OCI-LY1 (cell line): ENCODE data around the gene EFHC2.

ENCODE experiments used
- H2AFZ ChIP-seq: fragments of 200-600 bp; sonication (generic), shearing (Covaris generic); 2 replicates; pipeline ENCODE4 v1.6.0; 2014; ENCODE audit warnings: antibody characterized with exemption, mild to moderate bottlenecking, low read length
- H3F3A ChIP-seq: fragments of 200-600 bp; sonication (generic), shearing (Covaris generic); 2 replicates; pipeline ENCODE4 v1.6.0; 2014; ENCODE audit warnings: mild to moderate bottlenecking, antibody characterized with exemption, low read length, moderate library complexity; ENCODE audit not compliant: insufficient read depth
- H3K27ac ChIP-seq: fragments of 200-600 bp; sonication (generic); 2 replicates; pipeline ENCODE4 v1.5.1; 2014; ENCODE audit warnings: low read length, mixed run types, mild to moderate bottlenecking, low read depth; ENCODE audit not compliant: poor library complexity, severe bottlenecking
- H3K27me3 ChIP-seq: fragments of 200-600 bp; sonication (generic); 2 replicates; pipeline ENCODE4 v1.6.0; 2014; ENCODE audit warnings: antibody characterized with exemption, mild to moderate bottlenecking, low read length, moderate library complexity; ENCODE audit not compliant: insufficient read depth
- H3K36me3 ChIP-seq: fragments of 200-600 bp; sonication (generic); 2 replicates; pipeline ENCODE4 v1.6.1; 2014; ENCODE audit warnings: mild to moderate bottlenecking, antibody characterized with exemption, low read length, moderate library complexity, mixed read lengths; ENCODE audit not compliant: insufficient read depth
- H3K4me1 ChIP-seq: fragments of 200-600 bp; sonication (generic); 2 replicates; pipeline ENCODE4 v1.5.1; 2014; ENCODE audit warnings: mild to moderate bottlenecking, low read length, moderate library complexity; ENCODE audit not compliant: insufficient read depth, severe bottlenecking
- H3K4me2 ChIP-seq: fragments of 200-600 bp; sonication (generic), shearing (Covaris generic); 2 replicates; pipeline ENCODE4 v1.6.1; 2014; ENCODE audit warnings: low read length
- H3K4me3 ChIP-seq: fragments of 200-600 bp; sonication (generic); 2 replicates; pipeline ENCODE4 v1.5.1; 2014; ENCODE audit warnings: low read length, low read depth, mild to moderate bottlenecking, mixed read lengths; ENCODE audit not compliant: poor library complexity, severe bottlenecking
- H3K79me2 ChIP-seq: fragments of 200-600 bp; shearing (Covaris generic); 2 replicates; pipeline ENCODE4 v1.6.1; 2016; ENCODE audit warnings: mixed run types, low read length, mixed read lengths; ENCODE audit not compliant: insufficient read depth
- H3K9ac ChIP-seq: fragments of 200-600 bp; sonication (generic), shearing (Covaris generic); 2 replicates; pipeline ENCODE4 v1.6.1; 2014; ENCODE audit warnings: mild to moderate bottlenecking, low read length, mixed read lengths
- H3K9me2 ChIP-seq: fragments of 200-600 bp; sonication (generic), shearing (Covaris generic); 2 replicates; pipeline ENCODE4 v1.6.1; 2014; ENCODE audit warnings: low read depth, mild to moderate bottlenecking, low read length, mixed read lengths
- H3K9me3 ChIP-seq: fragments of 200-600 bp; shearing (Covaris generic); 2 replicates; pipeline ENCODE4 v1.6.1; 2014; ENCODE audit warnings: low read length, mixed read lengths
- H4K20me1 ChIP-seq: fragments of 200-600 bp; sonication (generic), shearing (Covaris generic); 2 replicates; pipeline ENCODE4 v1.6.0; 2016; ENCODE audit warnings: mild to moderate bottlenecking, low read length; ENCODE audit not compliant: insufficient read depth
- EZH2 ChIP-seq: fragments of 200-600 bp; sonication (generic), shearing (Covaris generic); IDR thresholded peaks from 2 replicates; pipeline ENCODE4 v1.8.0; 2017; ENCODE audit warnings: borderline replicate concordance, mixed run types, mild to moderate bottlenecking, antibody characterized with exemption, low read length, moderate library complexity, mixed read lengths
- TF ChIP-seq, protein P1 (sequence below): fragments of 200-600 bp; sonication (generic), shearing (Covaris generic); IDR thresholded peaks from 2 replicates; pipeline ENCODE4 v1.5.1; 2017; ENCODE audit warnings: mild to moderate bottlenecking, antibody characterized with exemption, low read length, moderate library complexity, mixed read lengths

Gene EFHC2

GRCh38 chrX:44332437-44332836 lies 11.0 kb downstream of the EFHC2 start:
- Histone ChIP-seq H3K27me3 (no peaks in the 10 kb centered on the region), H2AFZ (no peak overlapping the region), H3K9me2 (no peaks in the 10 kb centered on the region), H3F3A (no peaks in the 10 kb centered on the region), H3K79me2 (no peaks in the 10 kb centered on the region), H4K20me1 (no peaks in the 10 kb centered on the region), H3K36me3 (no peaks in the 10 kb centered on the region), H3K9ac (no peak overlapping the region), H3K27ac (no peak overlapping the region), H3K4me3 (no peak overlapping the region), H3K4me2 (no peak overlapping the region), H3K9me3 (no peaks in the 10 kb centered on the region), H3K4me1 (no peaks in the 10 kb centered on the region)
- no peak for TF ChIP-seq EZH2
- TF ChIP-seq, protein P1, sequence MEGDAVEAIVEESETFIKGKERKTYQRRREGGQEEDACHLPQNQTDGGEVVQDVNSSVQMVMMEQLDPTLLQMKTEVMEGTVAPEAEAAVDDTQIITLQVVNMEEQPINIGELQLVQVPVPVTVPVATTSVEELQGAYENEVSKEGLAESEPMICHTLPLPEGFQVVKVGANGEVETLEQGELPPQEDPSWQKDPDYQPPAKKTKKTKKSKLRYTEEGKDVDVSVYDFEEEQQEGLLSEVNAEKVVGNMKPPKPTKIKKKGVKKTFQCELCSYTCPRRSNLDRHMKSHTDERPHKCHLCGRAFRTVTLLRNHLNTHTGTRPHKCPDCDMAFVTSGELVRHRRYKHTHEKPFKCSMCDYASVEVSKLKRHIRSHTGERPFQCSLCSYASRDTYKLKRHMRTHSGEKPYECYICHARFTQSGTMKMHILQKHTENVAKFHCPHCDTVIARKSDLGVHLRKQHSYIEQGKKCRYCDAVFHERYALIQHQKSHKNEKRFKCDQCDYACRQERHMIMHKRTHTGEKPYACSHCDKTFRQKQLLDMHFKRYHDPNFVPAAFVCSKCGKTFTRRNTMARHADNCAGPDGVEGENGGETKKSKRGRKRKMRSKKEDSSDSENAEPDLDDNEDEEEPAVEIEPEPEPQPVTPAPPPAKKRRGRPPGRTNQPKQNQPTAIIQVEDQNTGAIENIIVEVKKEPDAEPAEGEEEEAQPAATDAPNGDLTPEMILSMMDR: no peak

DNA sequence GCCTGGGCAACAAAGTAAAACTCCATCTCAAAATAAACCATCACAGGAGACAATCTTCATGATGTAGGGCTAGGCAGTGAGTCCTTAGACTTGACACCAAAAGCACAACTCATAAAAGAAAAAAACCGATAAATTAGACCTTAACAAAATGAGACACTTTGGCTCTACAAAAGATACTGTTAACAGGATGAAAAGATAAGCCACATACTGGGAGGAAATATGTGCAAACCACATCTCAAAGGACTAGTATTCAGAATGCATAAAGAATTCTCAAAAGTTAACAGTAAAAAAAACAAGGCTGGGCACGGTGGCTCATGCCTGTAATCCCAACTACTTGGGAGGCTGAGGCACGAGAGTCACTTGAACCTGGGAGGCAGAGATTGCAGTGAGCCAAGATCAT lies 13.2 kb downstream of the EFHC2 start:
- no peaks in the 10 kb centered on the region for H3K4me1 ChIP-seq
- no peak overlapping the region for H3K4me2 ChIP-seq
- H3K9ac ChIP-seq: no peak overlapping the region
- H4K20me1 ChIP-seq: no peaks in the 10 kb centered on the region
- no peaks in the 10 kb centered on the region for H3K36me3 ChIP-seq
- H3F3A ChIP-seq: no peaks in the 10 kb centered on the region
- no peaks in the 10 kb centered on the region for H3K9me2 ChIP-seq
- TF ChIP-seq, protein P1: no peak
- no peak for TF ChIP-seq EZH2
- no peak overlapping the region for H2AFZ ChIP-seq
- H3K27me3 ChIP-seq: no peaks in the 10 kb centered on the region
- no peak overlapping the region for H3K27ac ChIP-seq
- H3K79me2 ChIP-seq: no peaks in the 10 kb centered on the region
- H3K9me3 ChIP-seq: no peaks in the 10 kb centered on the region
- no peak overlapping the region for H3K4me3 ChIP-seq

GRCh38 chrX:44319550-44319949 lies 23.9 kb downstream of the EFHC2 start:
- Histone ChIP-seq H2AFZ (no peak overlapping the region), H3K9me3 (no peaks in the 10 kb centered on the region), H4K20me1 (no peaks in the 10 kb centered on the region), H3F3A (no peaks in the 10 kb centered on the region), H3K4me2 (no peak overlapping the region), H3K36me3 (no peaks in the 10 kb centered on the region), H3K4me1 (no peaks in the 10 kb centered on the region), H3K9ac (no peak overlapping the region), H3K4me3 (no peak overlapping the region), H3K27me3 (no peaks in the 10 kb centered on the region), H3K9me2 (no peaks in the 10 kb centered on the region), H3K79me2 (no peaks in the 10 kb centered on the region), H3K27ac (no peak overlapping the region)
- TF ChIP-seq, protein P1: no peak
- no peak for TF ChIP-seq EZH2
